Esophagus squamous epithelium (tissue), 4 donors: ENCODE results near the gene PRKAR1B.

Source experiments
- CTCF ChIP-seq, 6 experiments: fragments of 450-650 bp in 4 of 6; fragments of 200-600 bp in 2 of 6; sonication (generic) in 2 of 6; IDR thresholded peaks; one replicate each; pipeline ENCODE4 v1.5.1; 2016 to 2019; ENCODE audit warnings: antibody characterized with exemption in 6 of 6, mild to moderate bottlenecking in 4 of 6, moderate library complexity in 4 of 6
- POLR2A ChIP-seq, 4 donors: fragments of 450-650 bp; IDR thresholded peaks; one replicate each; pipeline ENCODE4 v1.6.1; 2017; ENCODE audit warnings: antibody characterized with exemption in 4 of 4, mild to moderate bottlenecking in 4 of 4, moderate library complexity in 3 of 4

DNA sequence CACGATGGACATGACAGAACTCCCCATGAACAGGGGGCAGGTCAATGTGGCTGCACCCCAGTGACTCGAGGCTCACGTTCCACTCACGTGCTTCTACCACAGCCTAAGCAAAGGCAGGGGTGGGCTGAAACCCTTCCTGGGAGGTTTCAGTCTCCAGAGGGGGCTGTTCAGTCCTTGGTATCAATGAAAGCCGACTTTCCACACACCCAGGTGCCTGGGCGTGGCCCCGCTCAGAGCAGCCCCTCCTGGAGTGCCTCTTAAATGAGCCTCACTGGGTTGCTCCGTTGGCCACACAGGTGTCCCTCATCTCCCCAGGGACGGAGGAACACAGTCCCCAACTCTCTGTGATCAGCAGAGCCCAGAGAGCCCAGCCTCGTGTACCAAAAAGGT is 116.9 kb downstream of the PRKAR1B start:
- TF ChIP-seq CTCF (IDR thresholded peaks at IDR 0.05) (no peak), POLR2A (IDR thresholded peaks at IDR 0.05) (no peak)
